ENCODE measurements around the gene POLK.

The POLK gene

DNA sequence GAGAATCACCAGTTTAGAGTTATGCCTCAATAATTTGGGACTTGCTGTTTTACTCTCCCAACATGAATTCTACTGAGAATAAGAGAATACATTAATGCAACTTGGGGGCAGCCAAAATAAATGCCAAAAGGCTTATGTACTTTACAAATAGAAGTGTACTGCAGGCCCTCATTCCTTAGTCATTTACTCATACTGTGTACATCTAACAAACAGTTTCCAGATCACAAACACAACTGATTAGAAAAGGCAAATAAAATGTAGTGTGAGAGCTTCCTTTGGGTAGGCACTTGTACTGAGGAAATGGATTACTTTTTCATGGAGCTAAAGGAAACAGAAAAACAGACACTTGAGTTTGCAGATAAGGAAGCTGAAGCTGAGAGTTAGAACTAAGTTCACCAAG, 112.2 kb downstream of the POLK start:
- Histone ChIP-seq H3K23ac (ENCODE audit: low read length) (no peak overlapping the region), H3K9me3 (ENCODE audit: insufficient read depth, low read depth, low read length) (no peaks in the 10 kb centered on the region), H4K91ac (ENCODE audit: low read depth, low read length) (no peak overlapping the region), H3K18ac (ENCODE audit: low read length) (no peak overlapping the region), H3K4me2 (ENCODE audit: low read length) (no peak overlapping the region), H3K14ac (ENCODE audit: low read length) (no peak overlapping the region), H3K36me3 (ENCODE audit: control insufficient read depth in 1 of 2, insufficient read depth in 2 of 2, low read length in 2 of 2) (no peaks in the 10 kb centered on the region), H2AFZ (ENCODE audit: insufficient read depth, low read length, poor library complexity) (no peak overlapping the region), H3K9ac (ENCODE audit: low read length) (no peak overlapping the region), H3K79me2 (ENCODE audit: control insufficient read depth, insufficient read depth, low read length, poor library complexity) (no peaks in the 10 kb centered on the region), H3K79me1 (ENCODE audit: low read length) (no peaks in the 10 kb centered on the region), H3K4me3 (ENCODE audit: low read depth, low read length) (no peak overlapping the region), H2BK12ac (ENCODE audit: low read length) (no peak overlapping the region), H3K4me1 (ENCODE audit: control insufficient read depth in 1 of 2, insufficient read depth in 2 of 2, low read length in 2 of 2) (peaks cover 0 to 5% of the 10 kb centered on the region in 2 experiments), H2BK120ac (ENCODE audit: insufficient read depth, low read length, poor library complexity) (no peak overlapping the region), H4K12ac (ENCODE audit: low read depth, low read length) (no peak overlapping the region), H4K8ac (ENCODE audit: low read depth, low read length) (no peak overlapping the region), H2AK5ac (ENCODE audit: low read length) (no peak overlapping the region), H3K27ac (ENCODE audit: low read depth, low read length) (no peak overlapping the region), H2BK5ac (ENCODE audit: low read depth, low read length, poor library complexity) (no peak overlapping the region), H3K4ac (ENCODE audit: low read depth, low read length) (no peak overlapping the region), H3K27me3 (ENCODE audit: insufficient read depth, low read length) (no peaks in the 10 kb centered on the region)
- DNase-seq = no peak

- H3K4me3 ChIP-seq (ENCODE audit: low read depth, low read length) = no peak overlapping the region
- H2BK5ac ChIP-seq (ENCODE audit: low read depth, low read length, poor library complexity) = no peak overlapping the region
- no peak for DNase-seq
- no peaks in the 10 kb centered on the region for H3K79me2 ChIP-seq (ENCODE audit: control insufficient read depth, insufficient read depth, low read length, poor library complexity)
- peaks cover 0 to 5% of the 10 kb centered on the region in 2 experiments for H3K4me1 ChIP-seq (ENCODE audit: control insufficient read depth in 1 of 2, insufficient read depth in 2 of 2, low read length in 2 of 2)
- H2AFZ ChIP-seq (ENCODE audit: insufficient read depth, low read length, poor library complexity) = no peak overlapping the region
- no peaks in the 10 kb centered on the region for H3K36me3 ChIP-seq (ENCODE audit: control insufficient read depth in 1 of 2, insufficient read depth in 2 of 2, low read length in 2 of 2)
- no peaks in the 10 kb centered on the region for H3K27me3 ChIP-seq (ENCODE audit: insufficient read depth, low read length)
- no peak overlapping the region for H4K91ac ChIP-seq (ENCODE audit: low read depth, low read length)
- no peak overlapping the region for H4K8ac ChIP-seq (ENCODE audit: low read depth, low read length)
- H3K9ac ChIP-seq (ENCODE audit: low read length) = no peak overlapping the region
- no peak overlapping the region for H3K4ac ChIP-seq (ENCODE audit: low read depth, low read length)
- H3K27ac ChIP-seq (ENCODE audit: low read depth, low read length) = no peak overlapping the region
- no peak overlapping the region for H4K12ac ChIP-seq (ENCODE audit: low read depth, low read length)
- no peak overlapping the region for H3K18ac ChIP-seq (ENCODE audit: low read length)
- H3K23ac ChIP-seq (ENCODE audit: low read length) = no peak overlapping the region
- H3K79me1 ChIP-seq (ENCODE audit: low read length) = no peaks in the 10 kb centered on the region
- H2BK120ac ChIP-seq (ENCODE audit: insufficient read depth, low read length, poor library complexity) = no peak overlapping the region
- no peak overlapping the region for H3K4me2 ChIP-seq (ENCODE audit: low read length)
- no peak overlapping the region for H3K14ac ChIP-seq (ENCODE audit: low read length)
- H3K9me3 ChIP-seq (ENCODE audit: insufficient read depth, low read depth, low read length) = no peaks in the 10 kb centered on the region
- H2BK12ac ChIP-seq (ENCODE audit: low read length) = no peak overlapping the region
- no peak overlapping the region for H2AK5ac ChIP-seq (ENCODE audit: low read length)
Observed at GRCh38 chr5:75626959-75627358, 115.3 kb downstream of the POLK start.

GRCh38 chr5:75627801-75628200, 116.1 kb downstream of the POLK start:
- no peaks in the 10 kb centered on the region for H3K79me1 ChIP-seq (ENCODE audit: low read length)
- H2AK5ac ChIP-seq (ENCODE audit: low read length) = no peak overlapping the region
- no peak for DNase-seq
- H3K4me2 ChIP-seq (ENCODE audit: low read length) = no peak overlapping the region
- no peak overlapping the region for H2BK12ac ChIP-seq (ENCODE audit: low read length)
- H3K23ac ChIP-seq (ENCODE audit: low read length) = no peak overlapping the region
- no peak overlapping the region for H2BK120ac ChIP-seq (ENCODE audit: insufficient read depth, low read length, poor library complexity)
- no peak overlapping the region for H3K9ac ChIP-seq (ENCODE audit: low read length)
- no peak overlapping the region for H3K4ac ChIP-seq (ENCODE audit: low read depth, low read length)
- H3K27ac ChIP-seq (ENCODE audit: low read depth, low read length) = no peak overlapping the region
- no peaks in the 10 kb centered on the region for H3K9me3 ChIP-seq (ENCODE audit: insufficient read depth, low read depth, low read length)
- no peak overlapping the region for H3K14ac ChIP-seq (ENCODE audit: low read length)
- H3K79me2 ChIP-seq (ENCODE audit: control insufficient read depth, insufficient read depth, low read length, poor library complexity) = no peaks in the 10 kb centered on the region
- no peak overlapping the region for H2BK5ac ChIP-seq (ENCODE audit: low read depth, low read length, poor library complexity)
- H4K91ac ChIP-seq (ENCODE audit: low read depth, low read length) = no peak overlapping the region
- no peak overlapping the region for H4K8ac ChIP-seq (ENCODE audit: low read depth, low read length)
- H3K4me3 ChIP-seq (ENCODE audit: low read depth, low read length) = no peak overlapping the region
- no peak overlapping the region for H2AFZ ChIP-seq (ENCODE audit: insufficient read depth, low read length, poor library complexity)
- no CpG with 5 or more reads among the region's 1 CpG for WGBS (ENCODE audit: extremely low coverage, insufficient coverage, insufficient read length)
- H3K18ac ChIP-seq (ENCODE audit: low read length) = no peak overlapping the region
- no peaks in the 10 kb centered on the region for H3K36me3 ChIP-seq (ENCODE audit: control insufficient read depth in 1 of 2, insufficient read depth in 2 of 2, low read length in 2 of 2)
- H4K12ac ChIP-seq (ENCODE audit: low read depth, low read length) = no peak overlapping the region
- peaks cover 0 to 5% of the 10 kb centered on the region in 2 experiments for H3K4me1 ChIP-seq (ENCODE audit: control insufficient read depth in 1 of 2, insufficient read depth in 2 of 2, low read length in 2 of 2)
- no peaks in the 10 kb centered on the region for H3K27me3 ChIP-seq (ENCODE audit: insufficient read depth, low read length)

- Histone ChIP-seq H3K9ac (ENCODE audit: low read length) (no peak overlapping the region), H4K91ac (ENCODE audit: low read depth, low read length) (no peak overlapping the region), H4K8ac (ENCODE audit: low read depth, low read length) (no peak overlapping the region), H3K18ac (ENCODE audit: low read length) (no peak overlapping the region), H2AFZ (ENCODE audit: insufficient read depth, low read length, poor library complexity) (no peak overlapping the region), H3K4me2 (ENCODE audit: low read length) (no peak overlapping the region), H2BK120ac (ENCODE audit: insufficient read depth, low read length, poor library complexity) (no peak overlapping the region), H2BK5ac (ENCODE audit: low read depth, low read length, poor library complexity) (no peak overlapping the region), H2AK5ac (ENCODE audit: low read length) (no peak overlapping the region), H3K4ac (ENCODE audit: low read depth, low read length) (no peak overlapping the region), H3K27ac (ENCODE audit: low read depth, low read length) (no peak overlapping the region), H4K12ac (ENCODE audit: low read depth, low read length) (no peak overlapping the region), H3K79me1 (ENCODE audit: low read length) (no peaks in the 10 kb centered on the region), H3K23ac (ENCODE audit: low read length) (no peak overlapping the region), H2BK12ac (ENCODE audit: low read length) (no peak overlapping the region), H3K9me3 (ENCODE audit: insufficient read depth, low read depth, low read length) (peaks cover 2% of the 10 kb centered on the region), H3K4me1 (ENCODE audit: control insufficient read depth in 1 of 2, insufficient read depth in 2 of 2, low read length in 2 of 2) (peaks cover 0 to 1% of the 10 kb centered on the region in 2 experiments), H3K14ac (ENCODE audit: low read length) (no peak overlapping the region), H3K36me3 (ENCODE audit: control insufficient read depth in 1 of 2, insufficient read depth in 2 of 2, low read length in 2 of 2) (no peaks in the 10 kb centered on the region), H3K27me3 (ENCODE audit: insufficient read depth, low read length) (no peaks in the 10 kb centered on the region), H3K4me3 (ENCODE audit: low read depth, low read length) (no peak overlapping the region), H3K79me2 (ENCODE audit: control insufficient read depth, insufficient read depth, low read length, poor library complexity) (no peaks in the 10 kb centered on the region)
- WGBS (ENCODE audit: extremely low coverage, insufficient coverage, insufficient read length) = no CpG with 5 or more reads among the region's 2 CpGs
- no peak for DNase-seq
Observed at GRCh38 chr5:75630875-75631274, 119.2 kb downstream of the POLK start.

- H4K12ac ChIP-seq (ENCODE audit: low read depth, low read length) = no peak overlapping the region
- H3K4me2 ChIP-seq (ENCODE audit: low read length) = no peak overlapping the region
- H3K9me3 ChIP-seq (ENCODE audit: insufficient read depth, low read depth, low read length) = peaks cover 2% of the 10 kb centered on the region
- H4K8ac ChIP-seq (ENCODE audit: low read depth, low read length) = no peak overlapping the region
- H3K27me3 ChIP-seq (ENCODE audit: insufficient read depth, low read length) = no peaks in the 10 kb centered on the region
- H3K23ac ChIP-seq (ENCODE audit: low read length) = no peak overlapping the region
- H2AK5ac ChIP-seq (ENCODE audit: low read length) = no peak overlapping the region
- no peaks in the 10 kb centered on the region for H3K36me3 ChIP-seq (ENCODE audit: control insufficient read depth in 1 of 2, insufficient read depth in 2 of 2, low read length in 2 of 2)
- no peak overlapping the region for H2AFZ ChIP-seq (ENCODE audit: insufficient read depth, low read length, poor library complexity)
- H3K4me3 ChIP-seq (ENCODE audit: low read depth, low read length) = no peak overlapping the region
- no peak overlapping the region for H2BK5ac ChIP-seq (ENCODE audit: low read depth, low read length, poor library complexity)
- no peak overlapping the region for H3K18ac ChIP-seq (ENCODE audit: low read length)
- no CpG with 5 or more reads among the region's 1 CpG for WGBS (ENCODE audit: extremely low coverage, insufficient coverage, insufficient read length)
- no peaks in the 10 kb centered on the region for H3K79me2 ChIP-seq (ENCODE audit: control insufficient read depth, insufficient read depth, low read length, poor library complexity)
- H2BK120ac ChIP-seq (ENCODE audit: insufficient read depth, low read length, poor library complexity) = no peak overlapping the region
- no peak overlapping the region for H3K4ac ChIP-seq (ENCODE audit: low read depth, low read length)
- H4K91ac ChIP-seq (ENCODE audit: low read depth, low read length) = no peak overlapping the region
- no peak overlapping the region for H3K27ac ChIP-seq (ENCODE audit: low read depth, low read length)
- no peak overlapping the region for H3K14ac ChIP-seq (ENCODE audit: low read length)
- H2BK12ac ChIP-seq (ENCODE audit: low read length) = no peak overlapping the region
- H3K79me1 ChIP-seq (ENCODE audit: low read length) = no peaks in the 10 kb centered on the region
- H3K4me1 ChIP-seq (ENCODE audit: control insufficient read depth in 1 of 2, insufficient read depth in 2 of 2, low read length in 2 of 2) = no peaks in the 10 kb centered on the region
- H3K9ac ChIP-seq (ENCODE audit: low read length) = no peak overlapping the region
- no peak for DNase-seq
Observed at GRCh38 chr5:75632321-75632720, 120.6 kb downstream of the POLK start.

Data from trophoblast cell (in vitro differentiated cells and primary cell).